Measurements from ENCODE around the gene KIAA1958.

GRCh38 chr9:112615584-112616266 lies 129.1 kb downstream of the KIAA1958 start:
- TF ChIP-seq CTCF (IDR thresholded peaks at IDR 0.05) (no peak), POLR2A (IDR thresholded peaks at IDR 0.05) (no peak)
